IMR-90 (cell line): Measurements from ENCODE around the gene C15orf39. TPM values are rescaled to one million over a fixed set of nuclear protein-coding genes. Genes with fewer than 3 reads are reported as not detected.

Experiments used
- ATAC-seq: fragments of 200-7000 bp; cut with Tn5 transposase; 2 replicates; pipeline ENCODE4 v1.9.1; 2020; ENCODE audit warnings: low read depth, mild to moderate bottlenecking, moderate library complexity
- BruUV-seq: library from RNA; stranded (reverse); fragments of 400-500 nt; replicated peaks from 2 replicates; lab custom pipeline; 2021; lab: Mats Ljungman, UMichigan
- CTCF ChIA-PET: fragments of 300-600 bp; formaldehyde crosslinking; extraction: SDS; loops from one replicate; lab custom pipeline; 2021; ENCODE audit warnings: antibody characterized with exemption; lab: Yijun Ruan, JAX
- POLR2A ChIA-PET: fragments of 300-600 bp; sonication (Branson Sonifier 250); formaldehyde crosslinking; loops from one replicate; lab custom pipeline; 2022; ENCODE audit warnings: antibody characterized with exemption; ENCODE audit not compliant: unreplicated experiment; lab: Charles Lee
- DNase-seq: peaks from one replicate; pipeline ENCODE4 v3.0.0; 2013
- H2AFZ ChIP-seq: replicated peaks from 2 replicates; pipeline ENCODE3; 2013; ENCODE audit warnings: low read length, mild to moderate bottlenecking; ENCODE audit not compliant: poor library complexity
- H2AK5ac ChIP-seq: 2 replicates; pipeline ENCODE4 v1.6.1; 2013; ENCODE audit warnings: low read depth, low read length, inconsistent platforms
- H2AK9ac ChIP-seq: replicated peaks from 2 replicates; pipeline ENCODE3; 2013; ENCODE audit warnings: mild to moderate bottlenecking, low read depth, low read length, moderate library complexity; ENCODE audit not compliant: poor library complexity
- H2BK120ac ChIP-seq: 2 replicates; pipeline ENCODE4 v1.6.1; 2013; ENCODE audit warnings: low read depth, low read length, inconsistent platforms
- H2BK15ac ChIP-seq: 3 replicates; pipeline ENCODE4 v1.6.1; 2013; ENCODE audit warnings: low read depth, low read length, inconsistent platforms
- H2BK20ac ChIP-seq: 2 replicates; pipeline ENCODE4 v1.6.1; 2013; ENCODE audit warnings: low read depth, mild to moderate bottlenecking, inconsistent platforms, low read length, moderate library complexity
- H2BK5ac ChIP-seq: 2 replicates; pipeline ENCODE4 v1.6.1; 2013; ENCODE audit warnings: mild to moderate bottlenecking, low read depth, low read length, inconsistent platforms; ENCODE audit not compliant: poor library complexity, severe bottlenecking
- H3K14ac ChIP-seq: replicated peaks from 2 replicates; pipeline ENCODE4 v1.6.1; 2013; ENCODE audit warnings: low read depth, low read length, inconsistent platforms
- H3K18ac ChIP-seq: 2 replicates; pipeline ENCODE4 v1.6.1; 2013; ENCODE audit warnings: low read depth, low read length, control low read depth
- H3K23ac ChIP-seq: 2 replicates; pipeline ENCODE4 v1.6.1; 2013; ENCODE audit warnings: low read depth, low read length, inconsistent platforms
- H3K27ac ChIP-seq: 2 replicates; pipeline ENCODE4 v1.5.1; 2013; ENCODE audit warnings: mild to moderate bottlenecking, control low read depth, low read length; ENCODE audit not compliant: insufficient read depth
- H3K27me3 ChIP-seq: 2 replicates; pipeline ENCODE4 v1.6.1; 2013; ENCODE audit warnings: low read length; ENCODE audit not compliant: control insufficient read depth, insufficient read depth
- H3K36me3 ChIP-seq: 2 replicates; pipeline ENCODE4 v1.6.1; 2013; ENCODE audit warnings: low read length, mixed read lengths; ENCODE audit not compliant: control insufficient read depth, insufficient read depth
- H3K4ac ChIP-seq: 2 replicates; pipeline ENCODE4 v1.6.1; 2013; ENCODE audit warnings: low read depth, low read length, inconsistent platforms
- H3K4me1 ChIP-seq: 2 replicates; pipeline ENCODE4 v1.6.1; 2013; ENCODE audit warnings: low read length, mixed read lengths; ENCODE audit not compliant: control insufficient read depth, insufficient read depth
- H3K4me2 ChIP-seq: 2 replicates; pipeline ENCODE4 v1.6.1; 2013; ENCODE audit warnings: low read depth, mild to moderate bottlenecking, control low read depth, low read length, moderate library complexity
- H3K4me3 ChIP-seq: 2 replicates; pipeline ENCODE4 v1.5.1; 2013; ENCODE audit warnings: low read depth, mild to moderate bottlenecking, control low read depth, low read length, moderate library complexity; ENCODE audit not compliant: insufficient read depth
- H3K56ac ChIP-seq: 2 replicates; pipeline ENCODE4 v1.6.1; 2013; ENCODE audit warnings: low read length, inconsistent platforms; ENCODE audit not compliant: insufficient read depth; ENCODE audit errors: extremely low read depth
- H3K79me1 ChIP-seq, 2 experiments: 2 replicates each; pipeline ENCODE4 v1.6.1; 2013; ENCODE audit warnings: low read length in 2 of 2, inconsistent platforms in 1 of 2, low read depth in 1 of 2
- H3K9ac ChIP-seq: 2 replicates; pipeline ENCODE4 v1.6.1; 2013; ENCODE audit warnings: low read depth, low read length, control low read depth
- H3K9me1 ChIP-seq: 2 replicates; pipeline ENCODE4 v1.6.1; 2013; ENCODE audit warnings: low read length, inconsistent platforms; ENCODE audit not compliant: insufficient read depth
- H3K9me3 ChIP-seq: 2 replicates; pipeline ENCODE4 v1.6.1; 2013; ENCODE audit warnings: low read length; ENCODE audit not compliant: control insufficient read depth, insufficient read depth
- H4K20me1 ChIP-seq: 2 replicates; pipeline ENCODE4 v1.6.1; 2013; ENCODE audit warnings: low read length, inconsistent platforms; ENCODE audit not compliant: insufficient read depth
- H4K5ac ChIP-seq: 2 replicates; pipeline ENCODE4 v1.6.1; 2013; ENCODE audit warnings: mild to moderate bottlenecking, low read depth, low read length, control low read depth
- H4K8ac ChIP-seq, 2 experiments: 2 replicates each; pipeline ENCODE4 v1.6.1; 2013; ENCODE audit warnings: low read depth in 2 of 2, low read length in 2 of 2, control low read depth in 1 of 2, inconsistent platforms in 1 of 2
- H4K91ac ChIP-seq: 2 replicates; pipeline ENCODE4 v1.6.1; 2013; ENCODE audit warnings: low read depth, low read length, inconsistent platforms; ENCODE audit not compliant: insufficient read depth
- BHLHE40 ChIP-seq: fragments of 150-350 bp; IDR thresholded peaks from 2 replicates; pipeline ENCODE4 v1.6.1; 2016; ENCODE audit warnings: mild to moderate bottlenecking, low read depth, low read length
- CEBPB ChIP-seq: IDR thresholded peaks from 2 replicates; pipeline ENCODE4 v1.6.1; 2012; ENCODE audit warnings: low read depth, low read length, improper control_type of control experiment
- CHD1 ChIP-seq: IDR thresholded peaks from 2 replicates; pipeline ENCODE4 v1.6.1; 2012; ENCODE audit warnings: low read depth, low read length, improper control_type of control experiment
- MAZ ChIP-seq: IDR thresholded peaks from 2 replicates; pipeline ENCODE4 v1.6.1; 2012; ENCODE audit warnings: low read depth, mild to moderate bottlenecking, low read length, improper control_type of control experiment, moderate library complexity, borderline replicate concordance
- MXI1 ChIP-seq: IDR thresholded peaks from 2 replicates; pipeline ENCODE4 v1.6.1; 2012; ENCODE audit warnings: low read depth, mild to moderate bottlenecking, low read length, moderate library complexity, borderline replicate concordance
- POLR2A ChIP-seq: IDR thresholded peaks from 2 replicates; pipeline ENCODE4 v1.6.1; 2012; ENCODE audit warnings: mild to moderate bottlenecking, low read depth, low read length
- RCOR1 ChIP-seq: IDR thresholded peaks from 2 replicates; pipeline ENCODE4 v1.6.1; 2012; ENCODE audit warnings: mild to moderate bottlenecking, low read length, improper control_type of control experiment; ENCODE audit not compliant: insufficient replicate concordance
- RFX5 ChIP-seq: IDR thresholded peaks from 2 replicates; pipeline ENCODE4 v1.8.0; 2012; ENCODE audit warnings: low read depth, mild to moderate bottlenecking, low read length, moderate library complexity
- SMC3 ChIP-seq: fragments of 150-350 bp; IDR thresholded peaks from 2 replicates; pipeline ENCODE4 v1.6.1; 2016; ENCODE audit warnings: low read depth, mild to moderate bottlenecking, antibody characterized with exemption, low read length, moderate library complexity
- WGBS, 2 experiments: methylation state at CpG; one replicate each; pipeline versions ENCODE4 v1.1.5 to v1.1.7; 2013; ENCODE audit warnings: missing lambda C conversion rate in 2 of 2; ENCODE audit not compliant: insufficient read length in 1 of 2; ENCODE audit errors: extremely low coverage in 2 of 2; 5-methylcytosine and 5-hydroxymethylcytosine counted together
- dilution Hi-C: fragments of 300-500 bp; cut with HindIII; formaldehyde crosslinking; loops from one replicate; pipeline ENCODE4 v1.14.3; 2018; ENCODE audit warnings: low sequenced_read_pairs; ENCODE audit not compliant: unreplicated experiment
- in situ Hi-C: fragments of 300-500 bp; cut with MboI; formaldehyde crosslinking; loops from 3 replicates; pipeline ENCODE4 v1.14.3; 2019; ENCODE audit warnings: low sequenced_read_pairs, inconsistent platforms, mixed read lengths
- intact Hi-C: fragments of 100-400 bp; cut with micrococcal nuclease; formaldehyde crosslinking; loops from 2 replicates; pipeline ENCODE4 v1.10.0; 2022
- polyA plus RNA-seq, 3 experiments: library from polyadenylated mRNA; depleted of rRNA; stranded (reverse); fragments of >200 nt; gene quantifications; 2 replicates each; pipeline ENCODE4 v1.2.3, GENCODE V29; 2012; ENCODE audit warnings: low replicate concordance in 1 of 3
- total RNA-seq: library from RNA; depleted of rRNA; stranded (reverse); fragments of >200 nt; gene quantifications from 2 replicates; pipeline ENCODE4 v1.2.3, GENCODE V29; 2012
- TF ChIP-seq, protein P1 (sequence below): conservative IDR thresholded peaks from 2 replicates; pipeline ENCODE4 v1.5.1; 2012; ENCODE audit warnings: mild to moderate bottlenecking, low read depth, low read length, improper control_type of control experiment
- TF ChIP-seq, protein P2 (sequence below): fragments of 150-350 bp; IDR thresholded peaks from 2 replicates; pipeline ENCODE4 v1.6.1; 2016; ENCODE audit warnings: low read depth, mild to moderate bottlenecking, low read length, moderate library complexity, borderline replicate concordance
- TF ChIP-seq, protein P3 (sequence below): fragments of 150-350 bp; IDR thresholded peaks from 2 replicates; pipeline ENCODE4 v1.6.1; 2017; ENCODE audit warnings: mild to moderate bottlenecking, antibody characterized with exemption, low read length, low read depth

C15orf39 gene
- total and polyA plus RNA-seq, 2 of the 4 experiments (the other 2 are of a cell fraction): 1.3 to 5.7 TPM

DNA sequence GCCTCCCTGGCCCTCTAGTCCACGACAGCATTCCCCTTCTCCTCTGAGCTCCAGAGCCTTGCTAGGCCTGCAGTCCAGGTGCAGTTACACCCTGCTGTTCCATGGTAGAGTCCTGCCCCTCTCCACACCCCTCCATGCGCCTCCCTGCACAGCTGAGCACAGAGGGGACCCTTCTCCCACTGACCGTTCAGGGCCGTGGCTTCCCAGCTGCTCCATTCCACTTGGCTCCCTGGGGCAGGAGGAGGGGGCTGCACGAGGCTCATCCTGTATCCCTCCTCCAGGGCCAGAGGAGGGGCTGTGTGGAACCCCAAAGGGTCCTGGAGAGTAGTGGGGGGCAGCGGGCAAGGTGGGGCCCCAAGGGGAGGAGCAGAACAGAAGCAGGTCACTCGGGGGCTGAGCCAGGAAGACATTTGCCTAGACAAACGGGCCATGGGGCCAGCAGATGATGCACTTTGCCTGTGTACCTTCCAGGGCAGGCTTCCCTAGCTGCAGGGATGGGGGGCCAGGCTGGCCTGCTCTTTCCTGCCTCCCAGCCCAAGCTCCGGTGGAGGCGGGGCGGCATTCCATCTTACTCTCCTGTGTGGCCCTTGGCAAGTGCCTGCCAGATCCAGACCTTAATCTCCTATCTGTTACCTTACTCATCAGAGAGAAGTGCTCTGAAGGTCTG, 35.8 kb downstream of the C15orf39 start (continued):
- TF ChIP-seq, protein P1, sequence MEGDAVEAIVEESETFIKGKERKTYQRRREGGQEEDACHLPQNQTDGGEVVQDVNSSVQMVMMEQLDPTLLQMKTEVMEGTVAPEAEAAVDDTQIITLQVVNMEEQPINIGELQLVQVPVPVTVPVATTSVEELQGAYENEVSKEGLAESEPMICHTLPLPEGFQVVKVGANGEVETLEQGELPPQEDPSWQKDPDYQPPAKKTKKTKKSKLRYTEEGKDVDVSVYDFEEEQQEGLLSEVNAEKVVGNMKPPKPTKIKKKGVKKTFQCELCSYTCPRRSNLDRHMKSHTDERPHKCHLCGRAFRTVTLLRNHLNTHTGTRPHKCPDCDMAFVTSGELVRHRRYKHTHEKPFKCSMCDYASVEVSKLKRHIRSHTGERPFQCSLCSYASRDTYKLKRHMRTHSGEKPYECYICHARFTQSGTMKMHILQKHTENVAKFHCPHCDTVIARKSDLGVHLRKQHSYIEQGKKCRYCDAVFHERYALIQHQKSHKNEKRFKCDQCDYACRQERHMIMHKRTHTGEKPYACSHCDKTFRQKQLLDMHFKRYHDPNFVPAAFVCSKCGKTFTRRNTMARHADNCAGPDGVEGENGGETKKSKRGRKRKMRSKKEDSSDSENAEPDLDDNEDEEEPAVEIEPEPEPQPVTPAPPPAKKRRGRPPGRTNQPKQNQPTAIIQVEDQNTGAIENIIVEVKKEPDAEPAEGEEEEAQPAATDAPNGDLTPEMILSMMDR: no peak
- no peak for TF ChIP-seq POLR2A
- TF ChIP-seq RFX5: no peak

DNA sequence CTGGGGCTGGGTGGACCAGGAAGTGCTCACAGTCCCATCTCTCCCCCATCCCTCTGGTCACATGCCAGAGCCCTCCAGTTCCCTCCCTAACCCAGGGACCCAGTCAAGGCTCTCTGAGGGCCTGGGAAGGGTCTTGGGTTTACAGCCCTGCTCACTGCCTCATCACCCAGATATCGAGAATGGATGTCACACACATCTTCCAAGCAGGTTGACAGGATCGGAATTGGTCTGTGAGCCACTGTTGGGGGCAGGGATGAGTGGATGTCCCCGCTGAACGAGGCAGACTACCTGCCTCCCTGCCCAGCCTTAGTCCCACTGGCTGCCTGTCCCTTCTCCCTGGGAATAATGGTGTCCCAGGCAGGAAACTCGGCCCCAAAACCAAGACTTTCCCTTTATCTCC, 36.5 kb downstream of the C15orf39 start:
- dilution Hi-C loops: no loop called here
- WGBS, 2 experiments: no CpG with 5 or more reads among the region's 5 CpGs
- no peak overlapping the region for H3K9ac ChIP-seq
- TF ChIP-seq MAZ (no peak), SMC3 (no peak), MXI1 (no peak), RCOR1 (no peak), CEBPB (no peak), BHLHE40 (no peak), CHD1 (no peak)
- TF ChIP-seq, protein P2, sequence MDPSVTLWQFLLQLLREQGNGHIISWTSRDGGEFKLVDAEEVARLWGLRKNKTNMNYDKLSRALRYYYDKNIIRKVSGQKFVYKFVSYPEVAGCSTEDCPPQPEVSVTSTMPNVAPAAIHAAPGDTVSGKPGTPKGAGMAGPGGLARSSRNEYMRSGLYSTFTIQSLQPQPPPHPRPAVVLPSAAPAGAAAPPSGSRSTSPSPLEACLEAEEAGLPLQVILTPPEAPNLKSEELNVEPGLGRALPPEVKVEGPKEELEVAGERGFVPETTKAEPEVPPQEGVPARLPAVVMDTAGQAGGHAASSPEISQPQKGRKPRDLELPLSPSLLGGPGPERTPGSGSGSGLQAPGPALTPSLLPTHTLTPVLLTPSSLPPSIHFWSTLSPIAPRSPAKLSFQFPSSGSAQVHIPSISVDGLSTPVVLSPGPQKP: no peak
- TF ChIP-seq, protein P3, sequence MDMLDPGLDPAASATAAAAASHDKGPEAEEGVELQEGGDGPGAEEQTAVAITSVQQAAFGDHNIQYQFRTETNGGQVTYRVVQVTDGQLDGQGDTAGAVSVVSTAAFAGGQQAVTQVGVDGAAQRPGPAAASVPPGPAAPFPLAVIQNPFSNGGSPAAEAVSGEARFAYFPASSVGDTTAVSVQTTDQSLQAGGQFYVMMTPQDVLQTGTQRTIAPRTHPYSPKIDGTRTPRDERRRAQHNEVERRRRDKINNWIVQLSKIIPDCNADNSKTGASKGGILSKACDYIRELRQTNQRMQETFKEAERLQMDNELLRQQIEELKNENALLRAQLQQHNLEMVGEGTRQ: no peak

More for the DNA sequence above, 36.5 kb downstream of the C15orf39 start:
- Histone ChIP-seq H3K79me1 (no peaks in the 10 kb centered on the region), H2BK5ac (no peak overlapping the region), H3K4ac (no peak overlapping the region), H3K9me3 (no peaks in the 10 kb centered on the region), H3K23ac (no peak overlapping the region), H4K20me1 (no peaks in the 10 kb centered on the region), H3K56ac (no peak overlapping the region), H3K4me1 (no peaks in the 10 kb centered on the region), H2BK120ac (no peak overlapping the region), H3K9me1 (no peaks in the 10 kb centered on the region), H3K27ac (no peak overlapping the region), H3K14ac (no peak overlapping the region), H4K91ac (no peak overlapping the region), H3K4me3 (no peak overlapping the region), H3K4me2 (no peak overlapping the region), H4K5ac (no peak overlapping the region), H3K36me3 (no peaks in the 10 kb centered on the region), H2AK5ac (no peak overlapping the region), H4K8ac (no peak overlapping the region), H3K18ac (no peak overlapping the region), H2BK20ac (no peak overlapping the region), H3K27me3 (peaks cover 69% of the 10 kb centered on the region), H2BK15ac (no peak overlapping the region), H2AK9ac (no peak overlapping the region), H2AFZ (no peak overlapping the region)
- ATAC-seq: no peak
- no peak for DNase-seq
- BruUV-seq: no TSS peak
- intact Hi-C loops (no loop called here), in situ Hi-C loops (no loop called here)
- ChIA-PET POLR2A (no interaction called here), CTCF (no interaction called here)
